Sigmoid colon (tissue), 4 donors: ENCODE measurements around the gene NAA16.

Experiments
- EP300 ChIP-seq, 4 donors: sonication (generic); formaldehyde crosslinking; IDR thresholded peaks; one replicate each; pipeline ENCODE4 v1.6.1; 2017; ENCODE audit warnings: antibody characterized with exemption in 4 of 4
- TF ChIP-seq, protein P1 (sequence below), 4 experiments: fragments of 450-650 bp in 3 of 4; fragments of 200-600 bp in 1 of 4; IDR thresholded peaks; one replicate each; pipeline ENCODE4 v1.5.1; 2016 to 2019; ENCODE audit warnings: antibody characterized with exemption in 4 of 4, mild to moderate bottlenecking in 3 of 4, moderate library complexity in 2 of 4

DNA sequence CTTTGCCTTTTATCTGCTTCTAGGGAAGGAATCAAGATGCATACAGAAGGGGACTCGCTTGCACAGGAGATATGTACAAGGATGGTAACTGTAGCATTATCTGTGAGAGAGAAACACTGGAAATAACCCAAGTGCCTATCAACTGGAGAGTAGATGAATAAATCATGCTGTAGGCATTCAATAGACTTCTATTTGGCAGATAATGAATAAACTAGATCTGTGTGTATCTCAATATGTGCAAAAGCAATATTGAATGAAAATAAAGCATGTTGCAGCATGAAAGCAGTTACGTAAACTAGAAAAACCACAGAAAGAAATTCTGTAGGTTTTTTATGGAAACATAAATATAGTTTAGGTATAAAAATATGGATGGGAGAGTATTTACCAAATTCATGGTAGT, 107.7 kb downstream of the NAA16 start:
- TF ChIP-seq, protein P1, sequence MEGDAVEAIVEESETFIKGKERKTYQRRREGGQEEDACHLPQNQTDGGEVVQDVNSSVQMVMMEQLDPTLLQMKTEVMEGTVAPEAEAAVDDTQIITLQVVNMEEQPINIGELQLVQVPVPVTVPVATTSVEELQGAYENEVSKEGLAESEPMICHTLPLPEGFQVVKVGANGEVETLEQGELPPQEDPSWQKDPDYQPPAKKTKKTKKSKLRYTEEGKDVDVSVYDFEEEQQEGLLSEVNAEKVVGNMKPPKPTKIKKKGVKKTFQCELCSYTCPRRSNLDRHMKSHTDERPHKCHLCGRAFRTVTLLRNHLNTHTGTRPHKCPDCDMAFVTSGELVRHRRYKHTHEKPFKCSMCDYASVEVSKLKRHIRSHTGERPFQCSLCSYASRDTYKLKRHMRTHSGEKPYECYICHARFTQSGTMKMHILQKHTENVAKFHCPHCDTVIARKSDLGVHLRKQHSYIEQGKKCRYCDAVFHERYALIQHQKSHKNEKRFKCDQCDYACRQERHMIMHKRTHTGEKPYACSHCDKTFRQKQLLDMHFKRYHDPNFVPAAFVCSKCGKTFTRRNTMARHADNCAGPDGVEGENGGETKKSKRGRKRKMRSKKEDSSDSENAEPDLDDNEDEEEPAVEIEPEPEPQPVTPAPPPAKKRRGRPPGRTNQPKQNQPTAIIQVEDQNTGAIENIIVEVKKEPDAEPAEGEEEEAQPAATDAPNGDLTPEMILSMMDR (IDR thresholded peaks at IDR 0.05), result no peak
- no peak for TF ChIP-seq EP300 (IDR thresholded peaks at IDR 0.05)
